Stomach (tissue), 9 donors: ENCODE results near the gene SEMA5A. TPM values are rescaled to one million over a fixed set of nuclear protein-coding genes. Genes with fewer than 3 reads are reported as not detected.

Experiments used
- DNase-seq, 2 donors: peaks; one replicate each; pipeline versions ENCODE4 v3.0.0 to v3.0.0-alpha.2; 2013 to 2019
- H3K27ac ChIP-seq, 5 donors: fragments of 200-600 bp in 4 of 5; sonication (generic) in 4 of 5; one replicate each; pipeline ENCODE4 v1.5.1; 2013 to 2019; ENCODE audit warnings: mild to moderate bottlenecking in 1 of 5, moderate library complexity in 1 of 5
- H3K27me3 ChIP-seq, 3 donors: fragments of 200-600 bp; sonication (generic); one replicate each; pipeline ENCODE4 v1.5.1; 2017 to 2019; ENCODE audit warnings: mixed run types in 1 of 3
- H3K36me3 ChIP-seq, 4 donors: fragments of 200-600 bp; sonication (generic); 1 replicate in 3 of 4; 2 replicates in 1 of 4; pipeline ENCODE4 v1.5.1; 2016 to 2019
- H3K4me1 ChIP-seq, 4 donors: fragments of 200-600 bp; sonication (generic); one replicate each; pipeline ENCODE4 v1.5.1; 2016 to 2019
- H3K4me3 ChIP-seq, 4 donors: fragments of 200-600 bp; sonication (generic) in 3 of 4; one replicate each; pipeline ENCODE4 v1.5.1; 2016 to 2019; ENCODE audit warnings: mild to moderate bottlenecking in 1 of 4
- H3K9me3 ChIP-seq, 4 donors: fragments of 200-600 bp; sonication (generic); one replicate each; pipeline ENCODE4 v1.5.1; 2016 to 2019
- EP300 ChIP-seq: sonication (generic); formaldehyde crosslinking; IDR thresholded peaks from one replicate; pipeline ENCODE4 v1.6.1; 2017; ENCODE audit warnings: antibody characterized with exemption
- POLR2A ChIP-seq, 4 donors: fragments of 450-650 bp; IDR thresholded peaks; one replicate each; pipeline ENCODE4 v1.6.1; 2016; ENCODE audit warnings: antibody characterized with exemption in 4 of 4, control low read depth in 2 of 4, mild to moderate bottlenecking in 1 of 4, moderate library complexity in 1 of 4
- POLR2AphosphoS5 ChIP-seq, 3 donors: sonication (generic); formaldehyde crosslinking; IDR thresholded peaks; one replicate each; pipeline ENCODE4 v1.6.1; 2016; ENCODE audit warnings: antibody characterized with exemption in 3 of 3
- WGBS, 5 donors: extraction: QIAGEN DNeasy Blood & Tissue Kit in 3 of 5; methylation state at CpG; one replicate each; pipeline versions ENCODE4 v1.1.5 to v1.1.7; 2013 to 2018; 5-methylcytosine and 5-hydroxymethylcytosine counted together
- intact Hi-C: fragments of 100-400 bp; cut with DNase I; formaldehyde crosslinking; loops from one replicate; pipeline ENCODE4 v1.15.1; 2023; ENCODE audit warnings: low total_unique reads
- polyA plus RNA-seq, 3 donors: library from polyadenylated mRNA; stranded (reverse); fragments of 200-250 nt; gene quantifications; one replicate each; pipeline ENCODE4 v1.2.3, GENCODE V29; 2013
- total RNA-seq, 5 donors: library from RNA; depleted of rRNA; stranded (reverse); fragments of >200 nt; gene quantifications; one replicate each; pipeline versions ENCODE4 v1.1.0 to v1.2.3, GENCODE V29; 2014 to 2016
- TF ChIP-seq, protein P1 (sequence below), 7 experiments: fragments of 450-650 bp in 4 of 7; fragments of 200-600 bp in 3 of 7; sonication (generic) in 3 of 7; IDR thresholded peaks; one replicate each; pipeline ENCODE4 v1.5.1; 2016 to 2019; ENCODE audit warnings: antibody characterized with exemption in 7 of 7, control low read depth in 2 of 7, mild to moderate bottlenecking in 1 of 7
- donor health status: healthy with polysubstance abuse.
- donor health status: Bipolar disorder and iron deficiency.
- donor health status: healthy.

SEMA5A gene
- total and polyA plus RNA-seq, 8 donors: 0.62 to 26.4 (median 3.2) TPM

- Histone ChIP-seq H3K27me3 (no peaks in the 10 kb centered on the region), H3K4me1 (no peaks in the 10 kb centered on the region), H3K27ac (no peak overlapping the region), H3K9me3 (no peaks in the 10 kb centered on the region), H3K4me3 (no peak overlapping the region), H3K36me3 (no peaks in the 10 kb centered on the region)
- DNase-seq: no peak
- no peak for TF ChIP-seq POLR2AphosphoS5 (IDR thresholded peaks at IDR 0.05)
- 72 to 83% (median 82%) methylated on average over 2 of the region's 2 CpGs for WGBS, 5 donors
- intact Hi-C loops: no loop called here
These were observed 40.6 kb downstream of the SEMA5A start for GRCh38 chr5:9505225-9505624.

- Histone ChIP-seq H3K27ac (no peak overlapping the region), H3K4me1 (no peaks in the 10 kb centered on the region), H3K36me3 (no peaks in the 10 kb centered on the region), H3K9me3 (no peaks in the 10 kb centered on the region), H3K4me3 (no peak overlapping the region), H3K27me3 (no peaks in the 10 kb centered on the region)
- WGBS, 5 donors: 93 to 100% (median 96%) methylated on average over 1 of the region's 1 CpG
- intact Hi-C loops: no loop called here
- TF ChIP-seq EP300 (no peak), POLR2A (IDR thresholded peaks at IDR 0.05) (no peak), POLR2AphosphoS5 (IDR thresholded peaks at IDR 0.05) (no peak)
- TF ChIP-seq, protein P1, sequence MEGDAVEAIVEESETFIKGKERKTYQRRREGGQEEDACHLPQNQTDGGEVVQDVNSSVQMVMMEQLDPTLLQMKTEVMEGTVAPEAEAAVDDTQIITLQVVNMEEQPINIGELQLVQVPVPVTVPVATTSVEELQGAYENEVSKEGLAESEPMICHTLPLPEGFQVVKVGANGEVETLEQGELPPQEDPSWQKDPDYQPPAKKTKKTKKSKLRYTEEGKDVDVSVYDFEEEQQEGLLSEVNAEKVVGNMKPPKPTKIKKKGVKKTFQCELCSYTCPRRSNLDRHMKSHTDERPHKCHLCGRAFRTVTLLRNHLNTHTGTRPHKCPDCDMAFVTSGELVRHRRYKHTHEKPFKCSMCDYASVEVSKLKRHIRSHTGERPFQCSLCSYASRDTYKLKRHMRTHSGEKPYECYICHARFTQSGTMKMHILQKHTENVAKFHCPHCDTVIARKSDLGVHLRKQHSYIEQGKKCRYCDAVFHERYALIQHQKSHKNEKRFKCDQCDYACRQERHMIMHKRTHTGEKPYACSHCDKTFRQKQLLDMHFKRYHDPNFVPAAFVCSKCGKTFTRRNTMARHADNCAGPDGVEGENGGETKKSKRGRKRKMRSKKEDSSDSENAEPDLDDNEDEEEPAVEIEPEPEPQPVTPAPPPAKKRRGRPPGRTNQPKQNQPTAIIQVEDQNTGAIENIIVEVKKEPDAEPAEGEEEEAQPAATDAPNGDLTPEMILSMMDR (IDR thresholded peaks at IDR 0.05): no peak
- DNase-seq: no peak
These were observed 43.0 kb downstream of the SEMA5A start for GRCh38 chr5:9502864-9503263.

- Histone ChIP-seq H3K27me3 (no peaks in the 10 kb centered on the region), H3K4me1 (no peaks in the 10 kb centered on the region), H3K9me3 (no peaks in the 10 kb centered on the region), H3K36me3 (no peaks in the 10 kb centered on the region), H3K4me3 (no peak overlapping the region), H3K27ac (no peak overlapping the region)
- intact Hi-C loops: no loop called here
- peak in 1 of 2 donors; percentile 47 for DNase-seq
- no peak for TF ChIP-seq POLR2A (IDR thresholded peaks at IDR 0.05)
- TF ChIP-seq POLR2AphosphoS5 (IDR thresholded peaks at IDR 0.05): no peak
- TF ChIP-seq, protein P1 (IDR thresholded peaks at IDR 0.05): no peak
- no peak for TF ChIP-seq EP300
- 71 to 80% (median 78%) methylated on average over 4 of the region's 4 CpGs for WGBS, 5 donors
These were observed 43.6 kb downstream of the SEMA5A start for GRCh38 chr5:9502050-9502834.

DNA sequence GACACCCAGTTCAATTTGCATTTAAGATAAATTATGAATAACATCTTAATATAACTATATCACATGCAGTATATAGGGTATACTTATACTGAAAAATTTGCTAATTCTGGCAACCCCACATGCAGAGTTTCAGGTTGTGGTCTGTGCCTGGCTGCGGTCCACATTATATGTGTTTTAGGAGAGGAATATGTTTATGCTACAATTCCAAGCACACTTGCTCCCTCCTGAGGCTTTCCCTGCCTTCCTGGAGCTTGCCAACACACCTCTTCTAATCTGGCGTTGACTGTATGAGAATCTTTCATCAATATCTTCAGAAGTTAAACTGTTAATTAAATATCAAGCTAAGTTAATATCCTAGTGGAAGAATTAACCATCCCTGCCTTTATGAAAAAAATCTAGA is 45.2 kb downstream of the SEMA5A start:
- Histone ChIP-seq H3K4me3 (no peak overlapping the region), H3K4me1 (no peaks in the 10 kb centered on the region), H3K9me3 (no peaks in the 10 kb centered on the region), H3K27me3 (no peaks in the 10 kb centered on the region), H3K36me3 (no peaks in the 10 kb centered on the region), H3K27ac (no peak overlapping the region)
- intact Hi-C loops: no loop called here
- 72 to 81% (median 76%) methylated on average over 2 of the region's 2 CpGs for WGBS, 5 donors
- TF ChIP-seq, protein P1 (IDR thresholded peaks at IDR 0.05): no peak
- no peak for TF ChIP-seq POLR2AphosphoS5 (IDR thresholded peaks at IDR 0.05)
- TF ChIP-seq POLR2A (IDR thresholded peaks at IDR 0.05): no peak
- TF ChIP-seq EP300: no peak
- DNase-seq: peak in 1 of 2 donors; percentile 23

DNA sequence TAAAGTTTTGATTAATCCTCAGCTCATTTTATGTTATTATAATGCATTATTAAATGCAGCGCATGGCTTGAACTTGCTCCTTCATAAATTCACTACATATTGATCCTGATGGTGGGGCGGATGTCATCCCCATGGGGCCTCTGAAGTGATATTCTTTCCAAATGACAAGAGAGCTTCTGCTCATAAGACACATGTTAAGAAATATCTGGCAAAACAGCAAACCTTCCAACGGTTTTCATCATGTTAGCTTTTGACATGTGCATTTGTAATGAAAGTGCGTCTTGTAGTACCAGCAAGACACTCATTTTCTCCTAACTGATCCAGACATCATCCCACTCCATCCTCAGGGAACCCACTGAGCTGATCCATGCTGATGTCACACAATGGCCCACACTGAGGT is 45.7 kb downstream of the SEMA5A start:
- Histone ChIP-seq H3K27ac (no peak overlapping the region), H3K4me3 (no peak overlapping the region), H3K9me3 (no peaks in the 10 kb centered on the region), H3K36me3 (no peaks in the 10 kb centered on the region), H3K27me3 (no peaks in the 10 kb centered on the region), H3K4me1 (no peaks in the 10 kb centered on the region)
- TF ChIP-seq EP300 (no peak), POLR2AphosphoS5 (IDR thresholded peaks at IDR 0.05) (no peak), POLR2A (IDR thresholded peaks at IDR 0.05) (no peak)
- TF ChIP-seq, protein P1 (IDR thresholded peaks at IDR 0.05): no peak
- intact Hi-C loops: no loop called here
- 86 to 92% (median 88%) methylated on average over 4 of the region's 4 CpGs for WGBS, 5 donors
- no peak for DNase-seq
